COR-L47 (cell line): ENCODE measurements around the gene EPG5.
"Not testable (repeated sequence)": the region's sequence is repeated elsewhere in the genome, so short reads cannot be mapped to it uniquely, and the experiment has no call there.

Source experiments
- DNase-seq: peaks from one replicate; lab custom pipeline; 2025; lab: John Stamatoyannopoulos, UW

Gene EPG5

GRCh38 chr18:45978084-45978483, 11.0 kb upstream of the EPG5 start:
- DNase-seq = no peak

- no peak for DNase-seq
Observed at GRCh38 chr18:45976974-45977373, 9.8 kb upstream of the EPG5 start.

- DNase-seq = no peak
Observed at GRCh38 chr18:45976566-45976965, 9.4 kb upstream of the EPG5 start.

- peak; percentile 69 for DNase-seq
Observed at GRCh38 chr18:45974088-45974536, 7.0 kb upstream of the EPG5 start.

- DNase-seq = not testable (repeated sequence)
Observed at GRCh38 chr18:45964913-45965312, 2.2 kb downstream of the EPG5 start.

GRCh38 chr18:45962866-45963265, 4.3 kb downstream of the EPG5 start:
- DNase-seq = no peak

- no peak for DNase-seq
Observed at GRCh38 chr18:45962461-45962860, 4.7 kb downstream of the EPG5 start.

- DNase-seq = not testable (repeated sequence)
Observed at GRCh38 chr18:45959484-45959883, 7.6 kb downstream of the EPG5 start.

- DNase-seq = no peak
Observed at GRCh38 chr18:45958730-45959129, 8.4 kb downstream of the EPG5 start.

GRCh38 chr18:45958027-45958426, 9.1 kb downstream of the EPG5 start:
- no peak for DNase-seq

GRCh38 chr18:45957100-45957499, 10.0 kb downstream of the EPG5 start:
- DNase-seq = no peak

- DNase-seq = no peak
Observed at GRCh38 chr18:45954070-45954934, 12.8 kb downstream of the EPG5 start.

- no peak for DNase-seq
Observed at GRCh38 chr18:45951016-45951714, 16.0 kb downstream of the EPG5 start.

GRCh38 chr18:45945669-45946068, 21.5 kb downstream of the EPG5 start:
- no peak for DNase-seq

GRCh38 chr18:45940724-45941123, 26.4 kb downstream of the EPG5 start:
- no peak for DNase-seq

GRCh38 chr18:45939236-45939635, 27.9 kb downstream of the EPG5 start:
- no peak for DNase-seq

- no peak for DNase-seq
Observed at GRCh38 chr18:45938488-45938935, 28.6 kb downstream of the EPG5 start.

- no peak for DNase-seq
Observed at GRCh38 chr18:45935591-45936335, 31.4 kb downstream of the EPG5 start.

GRCh38 chr18:45932708-45933107, 34.4 kb downstream of the EPG5 start:
- no peak for DNase-seq

GRCh38 chr18:45930963-45931362, 36.2 kb downstream of the EPG5 start:
- DNase-seq = no peak

GRCh38 chr18:45926691-45927090, 40.4 kb downstream of the EPG5 start:
- DNase-seq = no peak

- DNase-seq = no peak
Observed at GRCh38 chr18:45926085-45926484, 41.0 kb downstream of the EPG5 start.
